ENCODE measurements around the gene SAMD1.

SAMD1 gene

GRCh38 chr19:14118165-14119051, 27.9 kb upstream of the SAMD1 start:
- H3K4me1 ChIP-seq (ENCODE audit: control insufficient read depth in 1 of 2, insufficient read depth in 2 of 2, low read length in 2 of 2) = peaks cover 12 to 20% of the 10 kb centered on the region in 2 experiments
- H3K9me3 ChIP-seq (ENCODE audit: insufficient read depth, low read depth, low read length) = no peaks in the 10 kb centered on the region
- H3K79me2 ChIP-seq (ENCODE audit: control insufficient read depth, insufficient read depth, low read length, poor library complexity) = peaks cover 2% of the 10 kb centered on the region
- peak overlapping the region; percentile 23 for H3K9ac ChIP-seq (ENCODE audit: low read length)
- peak overlapping the region; percentile 32 for H4K8ac ChIP-seq (ENCODE audit: low read depth, low read length)
- H3K23ac ChIP-seq (ENCODE audit: low read length) = no peak overlapping the region
- peak overlapping the region; percentile 69 for H3K27ac ChIP-seq (ENCODE audit: low read depth, low read length)
- H2AK5ac ChIP-seq (ENCODE audit: low read length) = no peak overlapping the region
- peaks cover 4% of the 10 kb centered on the region for H3K79me1 ChIP-seq (ENCODE audit: low read length)
- H3K4ac ChIP-seq (ENCODE audit: low read depth, low read length) = peak overlapping the region; percentile 24
- no peak overlapping the region for H2BK120ac ChIP-seq (ENCODE audit: insufficient read depth, low read length, poor library complexity)
- peak overlapping the region; percentile 14 for H2AFZ ChIP-seq (ENCODE audit: insufficient read depth, low read length, poor library complexity)
- H3K36me3 ChIP-seq (ENCODE audit: control insufficient read depth in 1 of 2, insufficient read depth in 2 of 2, low read length in 2 of 2) = peaks cover 5 to 9% of the 10 kb centered on the region in 2 experiments
- no peaks in the 10 kb centered on the region for H3K27me3 ChIP-seq (ENCODE audit: insufficient read depth, low read length)
- no peak overlapping the region for H3K18ac ChIP-seq (ENCODE audit: low read length)
- H3K14ac ChIP-seq (ENCODE audit: low read length) = peak overlapping the region; percentile 32
- H4K91ac ChIP-seq (ENCODE audit: low read depth, low read length) = peak overlapping the region; percentile 56
- peak overlapping the region; percentile 37 for H4K12ac ChIP-seq (ENCODE audit: low read depth, low read length)
- no peak overlapping the region for H2BK5ac ChIP-seq (ENCODE audit: low read depth, low read length, poor library complexity)
- WGBS (ENCODE audit: extremely low coverage, insufficient coverage, insufficient read length) = no CpG with 5 or more reads among the region's 61 CpGs
- peak overlapping the region; percentile 60 for H3K4me3 ChIP-seq (ENCODE audit: low read depth, low read length)
- peak; percentile 47 to 61 for DNase-seq
- H3K4me2 ChIP-seq (ENCODE audit: low read length) = peak overlapping the region; percentile 59
- no peak overlapping the region for H2BK12ac ChIP-seq (ENCODE audit: low read length)

- H3K4me3 ChIP-seq (ENCODE audit: low read depth, low read length) = peak within 1 kb of the TSS; percentile 89
- H4K91ac ChIP-seq (ENCODE audit: low read depth, low read length) = peak within 1 kb of the TSS; percentile 56
- H3K23ac ChIP-seq (ENCODE audit: low read length) = no peak within 1 kb of the TSS
- peaks cover 2% of the 10 kb centered on the region for H3K79me2 ChIP-seq (ENCODE audit: control insufficient read depth, insufficient read depth, low read length, poor library complexity)
- peaks cover 4% of the 10 kb centered on the region for H3K79me1 ChIP-seq (ENCODE audit: low read length)
- peak within 1 kb of the TSS; percentile 73 for H3K9ac ChIP-seq (ENCODE audit: low read length)
- no peak within 1 kb of the TSS for H2BK5ac ChIP-seq (ENCODE audit: low read depth, low read length, poor library complexity)
- peak within 1 kb of the TSS; percentile 71 for H3K14ac ChIP-seq (ENCODE audit: low read length)
- no peak within 1 kb of the TSS for H2BK12ac ChIP-seq (ENCODE audit: low read length)
- H3K27ac ChIP-seq (ENCODE audit: low read depth, low read length) = peak within 1 kb of the TSS; percentile 69
- H3K36me3 ChIP-seq (ENCODE audit: control insufficient read depth in 1 of 2, insufficient read depth in 2 of 2, low read length in 2 of 2) = peaks cover 3 to 6% of the 10 kb centered on the region in 2 experiments
- peak within 1 kb of the TSS; percentile 72 for H4K8ac ChIP-seq (ENCODE audit: low read depth, low read length)
- no CpG with 5 or more reads among the region's 67 CpGs for WGBS (ENCODE audit: extremely low coverage, insufficient coverage, insufficient read length)
- no peak within 1 kb of the TSS for H2BK120ac ChIP-seq (ENCODE audit: insufficient read depth, low read length, poor library complexity)
- H2AK5ac ChIP-seq (ENCODE audit: low read length) = no peak within 1 kb of the TSS
- peak within 1 kb of the TSS; percentile 55 for H3K18ac ChIP-seq (ENCODE audit: low read length)
- H3K27me3 ChIP-seq (ENCODE audit: insufficient read depth, low read length) = no peaks in the 10 kb centered on the region
- peaks cover 12 to 20% of the 10 kb centered on the region in 2 experiments for H3K4me1 ChIP-seq (ENCODE audit: control insufficient read depth in 1 of 2, insufficient read depth in 2 of 2, low read length in 2 of 2)
- H4K12ac ChIP-seq (ENCODE audit: low read depth, low read length) = peak within 1 kb of the TSS; percentile 37
- DNase-seq = peak; percentile 99
- H2AFZ ChIP-seq (ENCODE audit: insufficient read depth, low read length, poor library complexity) = peak within 1 kb of the TSS; percentile 56
- H3K4me2 ChIP-seq (ENCODE audit: low read length) = peak within 1 kb of the TSS; percentile 92
- peak within 1 kb of the TSS; percentile 43 for H3K4ac ChIP-seq (ENCODE audit: low read depth, low read length)
- no peaks in the 10 kb centered on the region for H3K9me3 ChIP-seq (ENCODE audit: insufficient read depth, low read depth, low read length)
These were observed 27.2 kb upstream of the SAMD1 start, which contains the start of gene PRKACA for GRCh38 chr19:14117668-14118164. Gene PRKACA (minus strand): TSS chr19:14117762. CDS start chr19:14117547, 215 bp downstream.

GRCh38 chr19:14116918-14117578, 26.5 kb upstream of the SAMD1 start:
- Histone ChIP-seq H3K9ac (ENCODE audit: low read length) (peak overlapping the region; percentile 73), H3K9me3 (ENCODE audit: insufficient read depth, low read depth, low read length) (no peaks in the 10 kb centered on the region), H3K4me3 (ENCODE audit: low read depth, low read length) (peak overlapping the region; percentile 89), H3K4ac (ENCODE audit: low read depth, low read length) (peak overlapping the region; percentile 43), H2AFZ (ENCODE audit: insufficient read depth, low read length, poor library complexity) (peak overlapping the region; percentile 56), H3K27me3 (ENCODE audit: insufficient read depth, low read length) (no peaks in the 10 kb centered on the region), H4K12ac (ENCODE audit: low read depth, low read length) (no peak overlapping the region), H4K8ac (ENCODE audit: low read depth, low read length) (peak overlapping the region; percentile 72), H2BK5ac (ENCODE audit: low read depth, low read length, poor library complexity) (no peak overlapping the region), H2AK5ac (ENCODE audit: low read length) (no peak overlapping the region), H3K4me2 (ENCODE audit: low read length) (peak overlapping the region; percentile 92), H2BK120ac (ENCODE audit: insufficient read depth, low read length, poor library complexity) (no peak overlapping the region), H2BK12ac (ENCODE audit: low read length) (no peak overlapping the region), H3K14ac (ENCODE audit: low read length) (peak overlapping the region; percentile 71), H3K23ac (ENCODE audit: low read length) (no peak overlapping the region), H3K36me3 (ENCODE audit: control insufficient read depth in 1 of 2, insufficient read depth in 2 of 2, low read length in 2 of 2) (peaks cover 3 to 4% of the 10 kb centered on the region in 2 experiments), H3K4me1 (ENCODE audit: control insufficient read depth in 1 of 2, insufficient read depth in 2 of 2, low read length in 2 of 2) (peaks cover 14 to 26% of the 10 kb centered on the region in 2 experiments), H3K79me2 (ENCODE audit: control insufficient read depth, insufficient read depth, low read length, poor library complexity) (peaks cover 2% of the 10 kb centered on the region), H4K91ac (ENCODE audit: low read depth, low read length) (no peak overlapping the region), H3K79me1 (ENCODE audit: low read length) (peaks cover 4% of the 10 kb centered on the region), H3K18ac (ENCODE audit: low read length) (peak overlapping the region; percentile 55), H3K27ac (ENCODE audit: low read depth, low read length) (no peak overlapping the region)
- no peak for DNase-seq
- WGBS (ENCODE audit: extremely low coverage, insufficient coverage, insufficient read length) = no CpG with 5 or more reads among the region's 33 CpGs

- H3K36me3 ChIP-seq (ENCODE audit: control insufficient read depth in 1 of 2, insufficient read depth in 2 of 2, low read length in 2 of 2) = peaks cover 2 to 4% of the 10 kb centered on the region in 2 experiments
- H3K9ac ChIP-seq (ENCODE audit: low read length) = no peak overlapping the region
- no peak overlapping the region for H2AFZ ChIP-seq (ENCODE audit: insufficient read depth, low read length, poor library complexity)
- no peak overlapping the region for H4K12ac ChIP-seq (ENCODE audit: low read depth, low read length)
- no peaks in the 10 kb centered on the region for H3K27me3 ChIP-seq (ENCODE audit: insufficient read depth, low read length)
- WGBS (ENCODE audit: extremely low coverage, insufficient coverage, insufficient read length) = no CpG with 5 or more reads among the region's 6 CpGs
- H3K79me1 ChIP-seq (ENCODE audit: low read length) = peaks cover 4% of the 10 kb centered on the region
- no peak overlapping the region for H2BK120ac ChIP-seq (ENCODE audit: insufficient read depth, low read length, poor library complexity)
- no peak overlapping the region for H3K23ac ChIP-seq (ENCODE audit: low read length)
- no peak for DNase-seq
- peak overlapping the region; percentile 89 for H3K4me3 ChIP-seq (ENCODE audit: low read depth, low read length)
- H3K27ac ChIP-seq (ENCODE audit: low read depth, low read length) = no peak overlapping the region
- H2AK5ac ChIP-seq (ENCODE audit: low read length) = no peak overlapping the region
- H3K4ac ChIP-seq (ENCODE audit: low read depth, low read length) = no peak overlapping the region
- H3K18ac ChIP-seq (ENCODE audit: low read length) = no peak overlapping the region
- H3K14ac ChIP-seq (ENCODE audit: low read length) = no peak overlapping the region
- H3K4me2 ChIP-seq (ENCODE audit: low read length) = peak overlapping the region; percentile 92
- H4K91ac ChIP-seq (ENCODE audit: low read depth, low read length) = no peak overlapping the region
- no peak overlapping the region for H2BK5ac ChIP-seq (ENCODE audit: low read depth, low read length, poor library complexity)
- H3K9me3 ChIP-seq (ENCODE audit: insufficient read depth, low read depth, low read length) = no peaks in the 10 kb centered on the region
- H4K8ac ChIP-seq (ENCODE audit: low read depth, low read length) = no peak overlapping the region
- no peak overlapping the region for H2BK12ac ChIP-seq (ENCODE audit: low read length)
- peaks cover 2% of the 10 kb centered on the region for H3K79me2 ChIP-seq (ENCODE audit: control insufficient read depth, insufficient read depth, low read length, poor library complexity)
- peaks cover 14 to 26% of the 10 kb centered on the region in 2 experiments for H3K4me1 ChIP-seq (ENCODE audit: control insufficient read depth in 1 of 2, insufficient read depth in 2 of 2, low read length in 2 of 2)
These were observed 26.0 kb upstream of the SAMD1 start for GRCh38 chr19:14116525-14116917.
